Activated CD4-positive, CD25-positive, alpha-beta regulatory T cell treated with anti-CD3 and anti-CD28 coated beads, Interleukin-2, amount 50 U/mL, for 16 hours (primary cell): ENCODE results near the gene MGMT.

Source experiments
- DNase-seq: peaks from one replicate; pipeline ENCODE4 v3.0.0-alpha.2; 2020; ENCODE audit warnings: low read depth, low spot score

Gene MGMT

GRCh38 chr10:129760416-129760815 lies 293.4 kb downstream of the MGMT start:
- no peak for DNase-seq

DNA sequence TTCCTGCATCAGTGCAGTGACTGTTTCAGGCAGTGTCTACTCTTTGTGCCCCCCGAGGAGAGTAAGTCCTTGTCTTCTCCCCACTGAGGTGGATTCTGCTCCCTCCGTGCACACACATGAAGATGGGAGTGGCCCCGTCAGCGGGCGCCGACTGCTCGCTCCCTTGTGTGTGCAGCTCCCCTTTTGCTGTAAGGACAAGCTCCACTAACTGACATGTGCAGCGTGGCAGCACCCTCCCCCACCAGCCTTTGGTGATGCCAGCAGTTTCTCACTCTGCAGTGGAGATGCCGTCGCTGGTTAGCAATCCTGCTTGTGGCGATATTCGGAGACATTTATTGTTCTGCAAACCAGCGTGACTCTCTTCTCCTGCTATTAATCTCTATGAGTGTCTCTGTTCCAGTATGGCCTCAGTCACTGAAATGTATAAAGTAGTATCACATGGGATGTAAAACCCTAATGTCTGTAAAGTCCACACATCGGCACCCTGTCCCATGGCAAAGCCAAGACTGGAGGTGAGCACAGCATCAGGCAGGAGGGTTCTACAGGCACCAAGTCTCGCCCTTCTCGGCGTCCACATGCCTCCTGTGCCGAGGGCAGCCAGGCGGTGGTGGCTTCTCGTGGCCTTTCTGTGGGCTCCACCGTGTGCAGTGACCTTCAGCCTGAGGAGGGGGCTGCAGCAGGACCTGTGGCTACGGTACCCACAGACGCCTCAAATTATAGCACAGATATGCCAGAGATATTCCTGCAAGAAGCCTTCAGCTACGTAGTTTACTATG lies 294.3 kb downstream of the MGMT start:
- no peak for DNase-seq

- no peak for DNase-seq
Measured at GRCh38 chr10:129761981-129762956, 295.2 kb downstream of the MGMT start.

DNA sequence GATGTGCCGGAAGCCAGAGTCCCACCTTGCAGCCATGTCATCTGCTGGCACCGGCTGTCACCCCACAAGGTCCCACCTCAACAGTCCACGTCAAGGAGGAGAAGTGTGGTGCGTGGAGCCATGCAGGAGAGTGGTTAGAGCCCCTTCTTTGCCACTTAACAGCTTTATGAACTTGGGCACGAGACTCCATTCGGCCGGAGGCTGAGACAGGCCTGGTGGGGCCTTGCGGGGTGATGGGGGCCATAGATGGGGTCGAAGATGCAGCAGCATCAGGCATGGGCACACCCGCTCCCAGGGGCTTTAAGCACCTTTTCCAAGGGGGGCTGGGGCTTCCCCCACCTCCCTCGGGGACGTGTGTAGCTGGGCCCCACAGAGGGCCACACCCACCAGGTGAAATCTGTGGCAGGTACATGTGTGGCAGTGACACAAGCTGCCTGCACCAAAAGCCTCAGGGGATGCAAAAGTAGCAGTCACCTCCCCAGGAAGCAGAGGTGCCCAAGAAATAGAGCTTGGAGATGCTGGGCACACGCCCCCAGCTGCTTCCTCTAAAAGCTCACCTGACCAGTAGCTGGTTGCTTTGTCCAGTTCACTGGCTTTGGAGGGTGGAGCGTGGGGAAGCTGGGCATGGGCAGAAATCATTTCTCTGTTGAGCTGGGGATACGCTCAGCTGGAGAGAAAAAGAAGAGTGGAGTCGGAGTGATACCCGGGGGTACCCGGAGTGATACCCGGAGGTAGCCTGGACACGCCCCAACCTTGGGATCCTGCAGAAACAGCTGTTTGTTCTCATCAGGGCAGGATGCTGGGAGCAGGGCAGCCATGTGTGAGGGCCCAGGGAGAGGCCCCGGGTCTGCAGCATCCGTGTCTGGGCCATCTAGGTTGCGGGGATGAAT lies 297.2 kb downstream of the MGMT start:
- no peak for DNase-seq

DNA sequence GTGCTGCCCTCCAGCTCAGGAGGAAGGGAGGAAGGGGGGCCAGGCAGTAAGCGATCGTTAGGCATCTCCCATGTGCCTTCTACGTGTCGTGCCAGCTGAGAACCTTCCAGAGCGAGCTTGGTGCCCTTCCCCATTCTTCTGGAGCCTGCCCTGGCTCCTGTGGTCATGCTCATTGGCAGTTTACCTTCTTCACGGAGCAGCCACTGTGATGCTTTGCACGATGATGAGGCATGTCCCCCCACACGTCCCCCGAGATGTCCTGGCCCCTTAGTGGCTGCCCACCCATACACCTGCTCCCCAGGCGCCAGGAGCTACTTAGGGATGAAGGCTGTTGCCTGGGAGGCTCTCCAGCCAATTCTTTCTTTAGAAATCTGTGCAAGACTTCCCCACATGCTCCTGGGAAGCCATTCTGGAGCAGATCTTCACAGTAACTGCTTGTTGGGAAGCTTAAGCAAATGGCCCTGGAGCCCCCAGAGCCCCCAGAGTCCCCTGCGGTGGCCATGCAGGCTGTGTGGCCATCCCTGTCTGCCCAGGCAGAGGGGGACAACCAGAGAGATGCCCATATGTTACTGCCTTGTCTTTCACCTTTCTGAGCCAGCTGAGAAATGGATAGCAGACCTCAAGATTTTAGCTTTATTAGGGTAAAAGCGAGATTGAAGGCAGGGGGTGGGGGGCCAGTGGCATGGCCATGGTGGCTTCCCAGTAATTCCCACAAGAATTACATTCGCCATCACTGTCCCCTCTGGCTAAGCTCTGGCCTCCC lies 298.0 kb downstream of the MGMT start:
- DNase-seq = no peak

- no peak for DNase-seq
Measured at GRCh38 chr10:129765664-129766550, 298.9 kb downstream of the MGMT start.

- no peak for DNase-seq
Measured at GRCh38 chr10:129766611-129767550, 299.8 kb downstream of the MGMT start.

DNA sequence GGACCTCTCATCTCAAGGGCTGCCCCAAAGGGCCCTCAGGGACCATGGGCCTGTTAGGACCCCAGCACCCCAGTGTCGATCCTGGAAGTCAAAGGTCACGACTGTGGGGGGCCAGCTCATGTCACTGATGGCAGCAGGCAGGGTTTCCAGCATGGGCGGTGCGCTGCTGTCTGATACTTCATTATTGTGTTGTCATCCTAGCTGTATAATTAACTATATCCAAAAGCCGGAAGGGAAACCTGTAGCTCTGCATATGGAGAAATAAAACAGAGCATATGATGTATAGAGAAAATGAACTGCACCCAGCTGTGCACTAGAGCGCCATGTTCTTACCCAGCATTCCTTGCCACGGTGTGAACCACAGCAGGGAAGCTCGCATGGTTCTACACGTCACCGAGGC lies 300.7 kb downstream of the MGMT start:
- no peak for DNase-seq

GRCh38 chr10:129768437-129769355 lies 301.7 kb downstream of the MGMT start:
- no peak for DNase-seq

GRCh38 chr10:129769381-129770116 lies 302.5 kb downstream of the MGMT start:
- no peak for DNase-seq

- no peak for DNase-seq
Measured at GRCh38 chr10:129770286-129770685, 303.2 kb downstream of the MGMT start.

GRCh38 chr10:129771024-129771423 lies 304.0 kb downstream of the MGMT start:
- no peak for DNase-seq

DNA sequence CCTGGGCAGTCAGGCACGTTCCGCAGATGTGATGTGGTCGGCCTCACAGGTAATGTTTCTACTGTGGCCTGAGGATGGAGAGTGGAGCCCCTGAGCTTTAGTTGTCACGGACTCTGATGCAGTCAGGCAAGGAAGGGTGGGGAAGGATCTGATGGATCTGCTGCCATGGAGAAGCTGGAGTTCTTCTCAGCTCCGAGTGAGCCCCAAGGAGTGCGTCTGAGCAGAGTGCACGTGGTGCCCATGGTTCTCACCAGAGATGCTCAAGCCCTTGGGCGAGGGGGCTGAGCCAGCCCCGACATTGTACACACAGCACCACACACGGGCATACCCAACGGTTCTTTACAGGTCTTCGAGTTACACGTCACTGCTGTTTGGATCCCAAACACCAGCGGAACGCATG lies 304.5 kb downstream of the MGMT start:
- DNase-seq = no peak

- no peak for DNase-seq
Measured at GRCh38 chr10:129771991-129772431, 305.0 kb downstream of the MGMT start.

DNA sequence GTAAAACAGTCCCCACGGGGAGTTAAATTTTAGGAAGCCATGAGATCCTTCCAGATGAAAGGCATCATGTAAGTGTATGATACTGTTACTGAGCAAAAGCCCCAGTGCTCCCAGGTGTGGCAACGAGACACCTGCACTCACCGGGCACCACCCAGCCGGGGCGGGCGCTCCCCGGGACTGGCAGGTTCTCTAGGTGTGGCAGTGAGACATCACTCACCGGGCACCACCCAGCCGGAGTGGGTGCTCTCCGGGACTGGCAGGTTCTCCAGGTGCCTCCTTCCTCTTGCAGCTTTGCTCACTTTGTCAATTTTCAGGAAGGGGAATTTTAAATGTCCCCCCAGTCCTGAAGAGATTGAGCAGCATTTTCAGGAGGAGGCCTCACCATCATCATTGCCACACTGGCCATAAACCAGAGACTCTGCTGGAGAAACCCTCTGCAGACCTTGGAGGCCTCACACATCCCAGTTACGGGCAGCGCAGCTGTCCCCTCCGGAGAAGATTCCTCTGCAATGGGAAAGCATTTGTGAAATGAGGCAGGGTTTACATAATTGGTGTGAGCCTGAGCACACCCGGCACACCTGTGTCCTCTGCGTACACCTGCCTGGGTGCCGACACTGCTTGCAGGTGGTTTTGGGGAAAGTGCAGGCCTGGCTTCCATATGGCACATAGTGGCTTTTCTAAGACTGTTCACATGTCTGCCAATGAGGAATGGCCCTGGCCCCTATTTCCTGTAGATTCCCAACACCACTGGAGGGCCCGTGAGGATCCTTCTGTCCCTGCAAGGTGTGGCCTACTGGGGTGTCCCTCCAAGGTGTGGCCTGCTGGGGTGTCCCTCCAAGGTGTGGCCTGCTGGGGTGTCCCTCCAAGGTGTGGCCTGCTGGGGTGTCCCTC lies 305.7 kb downstream of the MGMT start:
- no peak for DNase-seq
